MV-4-11 (cell line): ENCODE results near the gene IL1RAPL2.
"Not testable (repeated sequence)": the region's sequence is repeated elsewhere in the genome, so short reads cannot be mapped to it uniquely, and the experiment has no call there.

ENCODE experiments used
- DNase-seq: peaks from one replicate; lab custom pipeline; 2025; lab: John Stamatoyannopoulos, UW

Gene IL1RAPL2

DNA sequence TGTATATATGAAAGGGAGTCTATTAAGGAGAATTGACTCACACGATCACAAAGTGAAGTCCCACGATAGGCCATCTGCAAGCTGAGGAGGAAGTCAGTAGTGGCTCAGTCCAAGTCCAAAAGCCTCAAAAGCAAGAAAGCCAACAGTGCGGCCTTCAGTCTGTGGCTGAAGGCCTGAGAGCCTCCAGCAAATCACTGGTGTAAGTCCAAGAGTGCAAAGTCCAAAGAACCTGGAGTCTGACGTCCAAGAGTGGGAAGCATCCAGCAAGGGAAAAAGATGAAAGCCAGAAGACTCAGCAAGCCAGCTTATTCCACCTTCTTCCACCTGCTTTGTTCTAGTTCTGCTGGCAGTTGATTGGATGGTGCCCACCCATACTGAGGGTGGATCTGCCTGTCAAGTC, 104.1 kb downstream of the IL1RAPL2 start:
- no peak for DNase-seq

- not testable (repeated sequence) for DNase-seq
Measured at GRCh38 chrX:104677517-104677916, 111.5 kb downstream of the IL1RAPL2 start.

DNA sequence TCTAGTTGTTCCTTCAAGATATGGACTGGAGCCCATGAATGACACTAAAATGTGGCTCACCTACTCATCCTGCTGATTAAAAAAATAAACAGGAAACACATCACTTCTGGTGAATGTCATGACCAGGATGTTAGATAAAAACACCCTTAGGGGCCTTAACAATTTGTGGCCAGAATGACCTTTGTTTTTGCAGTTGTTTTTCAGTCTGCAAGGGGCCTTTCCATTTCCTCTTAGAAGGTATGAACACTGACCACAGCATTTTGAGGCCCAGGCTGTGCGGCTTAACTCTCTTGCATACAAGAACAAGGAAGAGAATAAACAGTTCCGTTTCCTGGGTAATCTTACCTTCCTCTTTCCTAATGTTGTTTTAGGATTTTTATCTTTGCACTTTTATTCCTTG, 113.2 kb downstream of the IL1RAPL2 start:
- DNase-seq: peak; percentile 34

DNA sequence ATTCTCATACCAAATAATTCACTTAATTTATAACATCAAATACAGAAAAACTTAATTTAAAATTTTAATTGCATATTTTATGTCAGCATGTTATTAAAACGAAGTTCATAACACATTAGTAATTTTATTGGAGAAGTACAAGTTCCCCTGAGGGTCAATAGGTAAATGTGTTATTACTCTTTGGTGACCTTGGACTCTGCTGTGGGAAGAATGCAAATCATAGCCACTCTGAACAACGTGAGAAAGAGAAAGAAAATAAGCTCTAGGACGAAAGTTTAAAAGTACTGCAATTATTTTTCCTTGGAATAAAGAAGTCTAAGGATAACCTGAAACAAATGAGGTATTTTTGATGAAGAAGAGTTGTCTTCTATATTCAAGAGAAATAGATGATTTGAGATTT, 115.2 kb downstream of the IL1RAPL2 start:
- no peak for DNase-seq

DNA sequence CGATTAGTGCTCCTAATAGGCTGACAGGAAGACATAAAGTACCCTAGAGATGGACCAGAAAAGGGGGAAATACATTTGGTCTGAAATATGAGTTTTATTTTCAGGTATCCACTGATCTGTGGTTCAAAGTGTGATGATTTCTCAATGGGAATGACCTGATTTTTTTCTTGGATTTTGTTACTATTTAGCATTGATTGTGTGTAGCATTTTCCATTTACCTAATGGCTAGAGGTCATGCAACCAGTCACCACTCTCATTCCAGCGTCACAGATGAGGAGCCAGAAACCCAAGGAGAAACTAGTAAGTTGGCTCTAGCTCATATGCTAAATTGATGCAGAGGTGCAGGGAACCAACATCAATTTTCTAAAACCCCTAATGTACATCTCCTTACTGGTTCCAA, 118.1 kb downstream of the IL1RAPL2 start:
- no peak for DNase-seq

GRCh38 chrX:104695593-104695992, 129.6 kb downstream of the IL1RAPL2 start:
- no peak for DNase-seq

DNA sequence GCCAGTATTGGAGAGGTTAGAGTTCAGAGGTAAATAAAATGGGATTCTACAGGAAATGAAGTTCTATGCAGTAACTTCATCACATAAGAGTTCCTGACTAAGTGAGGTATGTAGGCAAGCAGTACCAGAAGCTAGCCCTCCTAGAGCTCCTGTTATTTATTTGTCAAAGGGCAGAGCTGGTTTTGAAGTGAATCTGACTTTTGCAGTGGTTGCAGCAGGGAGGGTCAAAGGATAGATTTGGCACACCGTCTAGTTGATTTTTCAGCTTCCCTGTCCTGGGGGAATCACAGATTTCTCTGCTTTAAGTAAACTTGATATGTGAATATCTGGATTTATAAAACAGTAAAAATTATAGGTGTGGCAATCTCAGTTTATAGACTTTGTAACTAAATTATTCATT, 130.7 kb downstream of the IL1RAPL2 start:
- no peak for DNase-seq

GRCh38 chrX:104697294-104697693, 131.3 kb downstream of the IL1RAPL2 start:
- no peak for DNase-seq

- DNase-seq: no peak
Measured at GRCh38 chrX:104707042-104707441, 141.0 kb downstream of the IL1RAPL2 start.

DNA sequence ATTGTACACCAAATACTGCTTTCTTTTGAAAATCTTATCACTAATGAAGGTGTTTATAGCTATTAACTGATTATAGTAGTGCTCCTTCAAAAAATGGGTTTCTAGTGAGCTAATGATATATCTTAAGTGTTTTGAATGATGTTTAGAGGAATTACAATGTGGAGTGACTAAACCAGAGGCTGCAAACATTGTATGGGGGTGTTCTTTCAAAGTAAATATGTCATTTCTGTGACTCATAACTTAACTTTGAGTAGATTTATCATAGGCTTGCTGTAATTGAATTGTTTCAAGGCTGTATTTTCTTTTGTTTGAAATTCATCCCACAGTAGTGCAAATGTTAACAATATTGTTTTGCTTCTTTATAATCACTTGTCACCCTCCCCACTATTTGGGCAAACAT, 141.6 kb downstream of the IL1RAPL2 start:
- no peak for DNase-seq

GRCh38 chrX:104712515-104712914, 146.5 kb downstream of the IL1RAPL2 start:
- DNase-seq: no peak

DNA sequence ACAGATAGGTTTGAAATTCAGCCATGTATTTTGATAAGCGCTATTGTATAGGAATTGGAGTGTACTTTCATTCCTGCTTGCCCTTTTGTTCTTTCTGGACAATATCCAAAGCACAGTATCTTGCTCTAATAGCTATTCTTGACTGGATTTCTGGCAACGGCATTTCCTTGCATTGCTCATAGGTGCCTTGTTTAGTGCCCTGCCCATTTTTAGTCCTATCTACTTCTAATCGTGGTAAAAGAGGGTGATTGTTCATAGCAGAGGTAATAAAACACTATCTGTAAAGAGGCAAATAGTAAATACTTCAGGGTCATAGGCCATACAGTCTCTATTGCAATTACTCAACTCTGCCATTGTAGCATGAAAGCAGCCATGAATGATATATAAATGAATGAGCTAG, 155.9 kb downstream of the IL1RAPL2 start:
- DNase-seq: no peak

GRCh38 chrX:104728456-104728855, 162.5 kb downstream of the IL1RAPL2 start:
- DNase-seq: no peak

DNA sequence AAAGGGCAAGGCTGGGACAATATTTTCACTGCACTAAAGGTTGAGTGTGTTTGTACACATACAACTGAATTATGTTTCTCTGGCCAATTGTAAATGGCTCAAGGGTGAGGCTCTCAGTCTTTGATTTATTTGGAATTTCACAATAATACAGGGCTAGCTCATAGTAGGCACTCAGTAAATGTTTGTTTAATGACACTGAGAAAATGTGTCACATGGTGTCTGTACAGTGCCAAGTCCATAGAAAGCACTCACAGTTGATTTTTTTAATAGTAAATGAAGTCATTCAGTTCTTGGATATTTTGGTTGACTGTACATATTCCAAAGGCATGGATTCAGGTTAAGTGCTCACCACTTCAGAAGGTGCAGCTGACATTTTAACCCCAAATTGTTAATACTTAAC, 176.4 kb downstream of the IL1RAPL2 start:
- DNase-seq: no peak

DNA sequence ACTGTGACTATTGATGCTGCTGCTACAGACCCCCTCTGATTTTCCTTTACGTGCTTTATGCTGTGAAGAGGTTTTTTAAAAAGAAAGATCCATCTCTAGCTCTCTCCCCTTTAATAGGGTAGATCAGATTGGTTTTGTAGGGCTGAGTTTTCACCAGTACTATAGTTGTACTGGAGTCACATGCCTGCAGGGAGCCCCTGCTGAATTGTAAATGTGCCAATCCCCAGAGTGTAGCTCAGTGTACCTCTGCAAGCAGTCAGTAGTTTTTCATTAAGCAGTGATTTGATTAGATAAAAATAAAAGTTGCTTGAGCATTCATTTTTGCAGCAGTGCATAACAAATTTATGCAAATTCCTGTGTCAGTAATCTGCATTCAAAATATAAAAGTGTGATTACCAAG, 179.2 kb downstream of the IL1RAPL2 start:
- DNase-seq: no peak

GRCh38 chrX:104749951-104750610, 184.1 kb downstream of the IL1RAPL2 start:
- DNase-seq: no peak

DNA sequence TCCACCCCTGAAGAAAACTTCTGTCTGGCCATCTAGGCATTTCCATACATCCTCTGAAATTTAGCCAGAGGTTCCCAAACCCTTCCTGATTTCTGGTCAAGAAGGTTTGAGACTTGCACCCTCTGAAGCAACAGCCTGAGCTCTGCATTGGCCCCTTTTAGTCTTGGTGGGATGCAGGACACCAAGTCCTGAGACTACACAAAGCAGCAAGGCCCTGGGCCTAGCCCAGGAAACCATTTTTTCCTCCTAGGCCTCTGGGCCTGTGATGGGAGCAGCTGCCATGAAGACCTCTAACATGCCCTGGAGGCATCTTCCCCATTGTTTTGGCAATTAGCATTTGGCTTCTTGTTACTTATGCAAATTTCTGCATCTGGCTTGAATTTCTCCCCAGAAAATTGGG, 196.6 kb downstream of the IL1RAPL2 start:
- no peak for DNase-seq

GRCh38 chrX:104789784-104790183, 223.8 kb downstream of the IL1RAPL2 start:
- no peak for DNase-seq

GRCh38 chrX:104795804-104796203, 229.8 kb downstream of the IL1RAPL2 start:
- no peak for DNase-seq

GRCh38 chrX:104803219-104803618, 237.2 kb downstream of the IL1RAPL2 start:
- no peak for DNase-seq

GRCh38 chrX:104806346-104806745, 240.3 kb downstream of the IL1RAPL2 start:
- DNase-seq: no peak

DNA sequence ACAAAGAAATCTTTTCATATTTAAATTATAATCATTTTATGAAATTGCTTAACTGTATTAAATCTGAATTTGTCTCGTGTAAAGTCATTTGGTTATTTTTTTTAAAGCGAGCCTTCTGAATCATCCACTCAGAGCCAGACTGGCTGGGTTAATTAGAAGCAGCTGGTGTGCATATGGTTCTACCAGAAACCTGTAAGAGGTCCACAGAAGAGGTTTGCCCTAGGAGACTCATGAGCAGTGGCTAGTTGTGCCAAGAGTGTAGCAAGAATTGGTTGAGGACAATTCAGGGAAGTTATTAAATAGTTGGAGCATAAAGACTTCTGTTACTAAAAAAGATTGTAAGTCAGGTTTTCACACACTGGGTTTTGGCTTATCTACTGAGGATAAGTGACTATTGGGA, 267.4 kb downstream of the IL1RAPL2 start:
- no peak for DNase-seq

- DNase-seq: no peak
Measured at GRCh38 chrX:104842646-104843045, 276.6 kb downstream of the IL1RAPL2 start.

DNA sequence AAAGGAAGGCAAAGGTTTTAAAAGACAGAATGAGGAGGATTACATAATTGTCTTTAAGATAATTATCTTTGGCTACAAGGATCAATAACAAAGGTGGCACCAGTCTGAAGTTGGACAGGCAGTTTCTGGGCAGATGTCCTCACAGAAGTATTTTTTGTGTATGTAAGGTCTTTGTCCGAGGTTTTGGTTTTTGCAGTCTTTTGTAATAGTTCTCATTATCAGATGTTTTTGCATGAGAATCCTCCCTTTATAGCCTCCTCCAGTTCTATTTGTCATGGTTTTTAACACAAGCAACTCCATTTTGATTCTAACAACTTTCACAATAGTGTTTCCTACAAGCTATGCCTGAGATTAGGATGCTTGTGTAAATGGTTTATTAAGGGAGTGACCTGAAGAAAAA, 286.2 kb downstream of the IL1RAPL2 start:
- no peak for DNase-seq

GRCh38 chrX:104854188-104854587, 288.2 kb downstream of the IL1RAPL2 start:
- no peak for DNase-seq
